HG02885 (cell line): ENCODE results near the gene PTX4.

ENCODE experiments used
- ATAC-seq: cut with Tn5 transposase; IDR thresholded peaks from one replicate; pipeline ENCODE4 v1.9.1; 2021; ENCODE audit warnings: mild to moderate bottlenecking; ENCODE audit not compliant: unreplicated experiment, poor library complexity

PTX4 gene

DNA sequence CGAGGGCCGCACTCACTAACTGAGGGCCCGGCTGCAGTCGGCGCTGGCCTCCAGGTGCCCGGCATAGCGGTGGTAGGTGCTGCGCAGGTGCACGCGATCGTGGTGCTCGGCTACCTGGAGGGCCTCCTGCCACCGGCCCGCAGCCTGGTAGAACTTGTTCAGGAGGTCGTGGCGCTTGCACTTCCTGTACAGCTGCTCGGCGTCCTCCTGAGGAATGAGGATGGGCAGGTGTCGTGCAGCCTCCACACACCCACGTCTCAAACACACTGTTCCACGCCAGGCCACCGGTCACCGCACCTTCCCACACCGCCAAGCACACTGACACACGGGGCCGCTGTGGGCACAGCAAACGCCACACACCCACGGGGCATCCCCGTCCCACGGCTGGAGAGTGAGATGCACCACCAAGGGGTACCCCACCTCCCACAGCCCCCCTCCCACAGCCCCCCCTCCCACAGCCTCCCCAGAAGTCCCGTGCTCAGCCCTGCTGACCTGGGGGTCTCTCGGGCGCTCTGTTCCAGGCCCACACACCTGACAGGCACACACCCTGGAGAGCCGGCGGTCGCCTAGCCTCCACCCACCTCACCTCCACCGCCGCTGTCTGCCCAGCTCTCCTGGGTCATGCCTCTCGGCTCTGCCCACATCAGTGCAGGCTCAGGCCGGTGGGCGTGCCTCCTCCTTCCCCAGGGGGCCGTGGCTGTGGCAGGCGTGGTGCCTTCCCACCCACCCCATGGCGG, 37.3 kb upstream of the PTX4 start:
- no peak for ATAC-seq

DNA sequence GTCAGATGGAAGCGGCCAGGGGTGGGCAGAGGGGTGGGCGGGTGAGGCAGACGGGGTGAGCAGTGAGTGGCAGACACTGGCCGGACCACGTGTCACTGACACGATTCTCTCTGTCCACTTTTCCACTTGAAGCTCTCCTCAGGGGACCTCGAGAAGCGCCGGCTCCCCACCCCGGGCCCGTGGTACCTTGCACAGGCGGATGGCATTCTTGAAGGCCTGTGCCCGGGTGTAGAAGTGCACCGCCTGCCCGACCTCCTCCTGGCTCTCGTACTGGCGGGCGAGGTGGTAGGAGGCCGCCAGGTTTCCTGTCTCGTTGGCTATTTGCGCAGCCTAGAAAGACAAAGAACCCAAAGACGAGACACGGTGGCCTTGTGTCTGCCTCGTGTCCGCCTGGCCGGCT, 35.6 kb upstream of the PTX4 start:
- ATAC-seq: no peak

DNA sequence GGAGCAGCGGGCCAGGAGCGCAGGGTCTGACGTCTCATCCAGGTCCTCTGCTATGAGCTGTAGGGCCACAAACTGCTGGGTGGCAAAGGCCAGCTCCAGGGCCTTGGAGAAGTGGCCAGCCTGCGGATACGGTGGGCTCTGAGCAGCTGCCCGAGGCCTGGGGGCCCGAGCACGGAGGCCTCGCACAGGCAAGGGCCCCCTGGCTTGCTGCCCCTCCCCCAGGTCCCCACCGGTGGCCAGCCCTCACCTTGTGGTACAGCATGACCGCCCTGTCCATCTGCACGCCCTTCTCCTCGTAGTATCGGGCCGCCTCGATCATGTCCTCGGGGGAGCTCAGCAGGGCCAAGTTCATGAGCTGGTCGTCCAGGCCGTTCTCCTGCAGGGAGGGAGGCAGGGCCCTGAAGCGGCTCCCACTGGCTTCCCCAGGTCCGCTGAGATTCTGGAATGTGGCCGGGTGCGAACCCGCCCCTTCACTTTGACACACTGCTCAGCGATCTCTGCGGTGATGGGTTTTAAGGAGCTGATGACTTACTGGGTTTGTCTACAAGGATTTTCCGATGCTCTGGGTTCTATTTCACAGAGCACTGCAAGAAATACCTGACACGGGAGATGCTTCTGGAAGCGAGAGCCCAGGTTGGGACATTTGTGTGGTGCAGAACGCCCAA, 35.0 kb upstream of the PTX4 start:
- no peak for ATAC-seq

DNA sequence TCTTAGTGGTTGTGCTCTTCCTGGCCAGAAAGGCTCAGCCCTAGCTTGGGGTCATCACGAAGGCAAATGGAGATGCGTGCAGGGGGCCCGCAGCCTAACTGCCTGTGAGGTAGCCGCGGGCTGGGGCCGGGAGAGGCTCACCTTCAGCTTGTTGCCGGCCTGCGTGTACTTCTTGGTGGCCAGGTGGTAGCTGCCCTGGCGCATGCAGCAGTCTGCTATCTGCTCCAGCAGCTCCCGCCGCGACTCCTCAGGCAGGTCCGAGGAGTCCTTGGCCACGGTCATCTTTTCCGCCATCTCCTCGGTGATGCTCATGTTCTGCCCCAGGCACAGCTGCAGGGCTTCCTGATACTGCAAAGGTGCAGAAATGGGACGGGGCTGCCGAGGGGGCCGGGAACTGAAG, 31.7 kb upstream of the PTX4 start:
- no peak for ATAC-seq

DNA sequence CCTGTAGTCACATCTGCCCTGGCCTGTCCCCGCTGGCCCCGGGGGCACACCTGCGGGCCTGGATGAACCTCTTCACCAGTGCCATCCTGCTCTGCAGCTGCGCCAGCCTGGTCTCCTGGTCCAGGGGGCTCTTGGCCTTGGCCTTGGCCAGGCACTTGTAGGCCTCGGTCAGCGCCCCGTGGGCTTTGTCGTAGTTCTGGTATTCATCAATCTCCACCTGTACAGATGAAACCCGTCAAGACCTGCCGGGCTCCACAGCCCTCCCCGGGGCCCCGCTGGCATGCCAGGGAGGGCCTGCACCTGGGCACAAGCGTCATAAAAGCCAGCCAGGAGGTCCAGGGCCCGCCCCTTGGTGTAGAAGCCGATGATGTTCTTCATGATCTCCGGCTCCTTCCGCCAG, 31.1 kb upstream of the PTX4 start:
- no peak for ATAC-seq

DNA sequence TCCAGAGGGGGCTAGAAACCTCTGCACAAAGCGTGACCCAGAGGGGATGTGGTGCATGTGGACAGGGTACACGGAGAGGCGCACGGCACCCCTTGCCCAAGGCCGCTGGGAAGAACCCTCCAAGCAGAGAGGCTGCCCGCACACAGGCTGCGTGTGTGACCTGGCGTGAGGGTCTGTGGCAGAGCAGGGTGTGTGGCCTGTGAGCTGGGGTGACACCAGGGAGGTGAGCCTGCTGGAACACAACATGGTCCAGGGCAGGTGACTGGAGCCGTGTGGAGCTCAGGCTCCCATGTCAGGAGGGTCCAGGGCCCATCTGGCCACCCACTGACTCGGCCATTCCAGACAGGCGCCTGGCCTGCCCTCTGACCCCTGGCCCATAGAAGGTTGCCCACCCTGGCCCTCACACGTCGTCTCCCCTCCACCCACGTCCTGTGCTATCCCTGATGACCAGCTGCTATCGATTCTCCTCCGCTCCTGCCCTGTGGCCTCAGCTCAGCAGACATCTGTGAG, 29.9 kb upstream of the PTX4 start:
- no peak for ATAC-seq

DNA sequence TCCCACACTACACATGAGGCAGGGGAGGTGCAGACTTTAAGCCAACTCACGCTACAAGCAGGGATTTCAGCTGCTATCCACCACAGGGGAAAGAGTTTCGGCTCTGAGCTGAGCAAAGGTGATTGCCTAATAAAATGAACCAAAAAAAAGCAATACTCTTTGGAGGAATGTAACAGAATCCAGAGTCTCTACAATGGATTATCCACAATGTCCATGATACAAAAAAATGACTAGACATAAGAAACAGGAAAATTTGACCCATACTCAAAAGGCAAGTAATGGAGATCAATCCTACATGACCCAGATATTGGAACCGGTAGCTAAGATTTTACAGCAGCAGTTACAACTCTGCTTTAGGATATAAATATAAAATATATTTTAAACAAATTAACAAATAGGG, 25.8 kb upstream of the PTX4 start:
- ATAC-seq: no peak

DNA sequence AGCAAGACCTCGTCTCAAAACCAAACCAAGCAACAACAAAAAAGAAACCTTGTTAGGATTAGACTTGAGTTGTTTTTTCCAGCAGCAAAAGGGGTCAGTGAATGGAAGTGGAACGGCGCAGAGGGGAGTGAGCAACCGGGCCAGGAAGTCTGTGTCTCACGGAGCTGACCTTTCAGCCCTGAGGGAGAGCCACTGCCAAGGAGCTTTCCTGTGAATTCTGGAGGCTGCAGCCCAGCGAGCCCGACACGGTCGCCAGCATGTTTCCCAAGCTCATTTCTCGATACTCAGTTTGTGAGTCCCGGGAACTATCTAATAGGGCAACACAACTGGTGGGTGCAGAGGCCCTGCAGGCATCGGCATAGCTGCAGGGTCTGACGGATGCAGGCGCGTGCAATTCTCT, 24.0 kb upstream of the PTX4 start:
- no peak for ATAC-seq

DNA sequence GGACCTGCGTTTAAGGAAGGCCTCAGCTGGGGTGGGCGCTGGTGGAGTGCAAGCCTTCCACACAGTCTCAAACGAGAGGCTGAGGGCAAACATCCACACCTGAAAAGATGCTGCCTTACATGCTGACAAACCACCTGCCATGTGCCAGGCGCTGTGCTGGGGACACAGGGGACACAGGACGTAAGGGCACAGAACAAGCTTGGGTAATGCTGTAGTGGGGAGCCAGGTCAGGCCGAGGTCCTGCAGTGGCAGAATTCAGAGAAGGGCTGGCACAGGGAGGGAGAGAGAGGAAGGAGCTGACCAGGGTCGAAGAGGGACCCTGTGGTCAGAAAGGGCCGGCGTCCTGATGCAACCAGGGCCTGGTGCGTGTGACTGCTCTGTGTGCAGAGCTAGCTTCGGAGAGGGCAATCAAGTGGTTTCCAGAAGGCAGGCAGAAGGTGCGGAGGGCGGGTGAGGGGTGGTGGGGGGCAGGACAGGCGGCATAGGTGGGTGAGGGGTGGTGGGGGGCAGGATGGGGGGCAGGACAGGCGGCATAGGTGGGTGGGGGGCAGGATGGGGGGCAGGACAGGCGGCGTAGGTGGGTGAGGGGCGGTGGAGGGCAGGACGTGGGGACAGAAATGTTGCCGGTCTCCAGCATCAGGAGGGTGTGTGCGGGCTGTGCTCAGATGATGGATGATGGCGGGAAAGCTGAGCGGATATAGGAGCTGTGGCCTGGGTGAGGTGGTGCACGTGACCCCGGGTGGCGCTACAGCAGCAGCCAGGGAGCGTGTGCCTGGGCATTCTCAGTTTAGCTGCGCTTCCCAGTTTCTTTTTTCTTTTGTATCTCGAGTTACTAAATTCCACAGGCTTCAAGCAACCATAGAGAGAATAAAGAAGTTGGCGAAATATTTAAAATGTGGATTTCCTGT, 23.2 kb upstream of the PTX4 start:
- no peak for ATAC-seq

DNA sequence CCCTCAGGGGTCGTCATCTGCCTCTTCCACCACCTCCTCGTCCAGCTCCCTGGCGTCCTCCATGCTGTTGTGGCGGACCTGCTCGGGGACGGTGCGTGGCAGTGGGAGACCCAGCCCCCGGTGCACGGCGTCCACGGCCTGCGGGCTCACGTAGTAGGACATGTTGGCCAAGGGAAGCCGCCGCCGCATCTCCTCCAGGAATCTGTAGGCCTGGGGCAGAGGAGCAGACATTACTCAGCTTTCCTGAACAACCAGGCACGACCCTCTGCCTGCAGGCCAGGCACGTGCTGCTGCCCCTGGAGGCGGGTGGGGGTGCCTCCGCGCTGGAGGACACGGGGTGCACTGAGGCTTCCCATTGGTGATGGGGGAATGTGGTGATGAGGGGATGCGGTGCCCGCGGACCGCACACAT, 22.2 kb upstream of the PTX4 start:
- no peak for ATAC-seq

DNA sequence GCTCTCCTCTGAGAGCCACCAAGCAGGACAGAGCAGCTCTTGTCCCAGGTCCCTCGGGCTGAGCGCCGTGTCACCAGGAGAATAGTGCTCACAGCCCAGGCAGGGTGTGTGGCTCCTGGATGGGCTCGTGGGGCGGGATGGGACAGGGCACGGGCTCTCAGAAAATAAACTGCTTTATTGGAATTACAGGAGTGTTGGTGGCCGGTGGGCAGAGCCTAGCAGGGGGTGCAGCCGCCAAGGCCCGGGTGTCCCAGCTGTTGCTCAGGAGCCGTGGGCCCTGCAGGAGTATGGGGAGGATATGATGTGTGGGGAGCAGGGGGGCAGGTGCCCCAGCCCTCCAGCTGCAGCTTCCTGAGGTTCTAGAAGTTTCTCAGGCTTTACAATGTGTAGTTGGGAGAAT, 21.5 kb upstream of the PTX4 start:
- no peak for ATAC-seq

DNA sequence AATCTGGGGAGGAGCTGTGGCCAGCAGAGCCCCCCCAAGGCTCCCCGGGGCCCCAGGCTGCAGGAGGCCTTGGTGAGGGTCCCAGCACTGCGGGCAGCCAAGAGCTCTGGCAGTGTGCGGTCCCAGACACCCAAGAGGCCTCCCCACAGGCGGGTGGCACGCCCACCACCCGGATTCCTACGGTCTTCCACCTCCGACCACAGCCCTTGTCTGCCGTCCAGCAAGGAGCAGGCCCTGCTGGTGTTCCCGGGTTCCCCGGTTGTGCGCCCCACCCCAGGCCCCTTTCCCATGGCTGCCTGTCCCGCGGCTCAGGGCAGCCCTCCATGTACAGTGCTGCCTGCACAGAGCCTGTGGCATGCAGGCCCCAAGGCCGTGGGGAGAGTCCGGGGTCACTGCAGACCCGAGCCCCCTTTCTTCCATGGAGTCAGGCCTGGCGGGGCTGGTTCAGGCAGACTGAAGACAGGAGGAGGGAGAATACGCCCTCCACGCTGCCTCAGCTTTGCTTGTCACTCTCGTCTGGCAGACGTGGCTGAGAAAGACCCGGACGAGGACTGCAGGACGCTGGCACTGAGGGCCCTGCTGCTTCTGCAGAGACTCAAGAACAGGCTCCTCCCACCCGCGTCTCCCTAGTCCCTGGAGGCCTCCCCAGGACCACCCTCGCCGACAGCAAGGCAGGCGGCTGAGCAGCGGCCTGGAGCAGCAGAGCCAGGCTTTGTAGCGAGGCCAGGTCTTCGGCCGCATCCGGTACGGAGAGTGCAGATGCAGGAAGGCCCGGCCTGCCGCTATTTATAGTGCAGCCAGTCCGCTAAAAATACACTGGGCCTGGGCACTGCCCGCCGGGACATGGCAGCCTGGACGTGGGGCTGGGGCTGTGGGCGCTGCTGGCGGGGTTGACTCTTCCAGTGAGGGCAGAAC, 20.8 kb upstream of the PTX4 start:
- ATAC-seq: no peak

DNA sequence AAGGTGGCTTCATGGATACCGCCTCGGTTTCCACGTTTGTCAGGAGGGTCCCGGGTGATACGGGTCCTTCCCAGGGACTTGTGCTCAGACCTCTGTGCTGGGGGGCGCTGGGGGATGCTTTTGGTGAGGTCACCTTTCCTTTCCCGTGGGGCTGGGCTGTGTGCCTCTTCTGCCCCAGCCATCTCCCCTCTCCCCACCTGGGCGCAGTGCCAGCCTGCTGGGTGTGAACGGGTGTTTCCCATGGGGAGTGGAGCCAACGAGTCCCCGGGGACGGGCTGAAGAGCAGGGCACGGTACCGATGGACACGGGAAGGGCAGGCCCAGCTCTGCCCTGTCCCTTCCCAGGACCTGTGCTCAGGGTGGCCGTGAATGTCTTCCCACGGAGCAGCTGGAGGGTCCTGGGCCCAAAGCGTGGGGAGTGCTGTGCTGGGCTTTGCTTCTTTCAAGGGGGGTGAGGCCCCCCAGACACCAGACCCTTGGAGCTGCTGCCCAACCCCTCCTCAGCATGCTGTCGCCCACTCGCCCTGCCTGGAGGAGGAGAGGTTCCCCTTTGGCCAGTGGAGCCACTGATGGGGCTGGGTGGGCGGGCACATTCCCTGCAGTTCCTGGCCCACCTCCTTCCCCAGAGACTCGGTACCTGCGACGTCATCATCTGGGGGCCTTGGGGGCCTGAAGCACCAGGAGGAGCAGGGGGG, 19.9 kb upstream of the PTX4 start:
- no peak for ATAC-seq

DNA sequence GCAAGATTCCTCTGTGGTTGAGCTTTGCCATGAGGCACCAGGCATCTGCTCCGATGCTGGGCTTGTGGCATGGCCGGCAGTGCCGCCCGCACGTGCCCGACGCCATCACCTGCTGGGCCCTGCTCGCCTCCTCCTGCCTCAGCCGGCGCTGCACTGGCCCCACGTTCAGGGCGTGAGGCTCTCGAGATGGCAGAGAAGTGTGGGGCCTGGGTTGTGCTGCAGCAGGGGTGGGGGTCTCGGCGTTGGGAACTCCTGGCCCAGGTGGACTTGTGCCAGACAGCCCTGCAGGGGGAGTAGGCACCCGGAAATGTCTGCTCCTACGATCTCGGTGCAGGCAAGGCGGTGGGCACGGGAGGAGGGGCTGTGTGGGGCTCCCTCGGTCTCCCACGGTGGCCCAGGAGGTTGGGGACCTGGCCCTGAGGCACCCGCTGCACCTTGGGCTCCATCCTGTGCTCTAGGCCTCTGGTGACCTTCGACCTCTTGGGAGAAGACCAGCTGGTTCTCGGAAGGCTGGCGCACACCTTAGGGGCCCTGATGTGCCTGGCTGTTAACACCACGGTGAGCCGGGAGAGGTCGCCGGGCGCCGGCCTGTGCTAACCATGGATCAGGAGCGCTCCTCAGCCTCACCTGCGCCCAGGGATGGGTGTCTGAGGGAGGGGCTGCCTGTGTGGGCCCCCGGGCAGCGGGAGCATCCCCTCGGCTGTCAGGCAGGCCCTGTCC, 17.9 kb upstream of the PTX4 start:
- ATAC-seq: no peak

DNA sequence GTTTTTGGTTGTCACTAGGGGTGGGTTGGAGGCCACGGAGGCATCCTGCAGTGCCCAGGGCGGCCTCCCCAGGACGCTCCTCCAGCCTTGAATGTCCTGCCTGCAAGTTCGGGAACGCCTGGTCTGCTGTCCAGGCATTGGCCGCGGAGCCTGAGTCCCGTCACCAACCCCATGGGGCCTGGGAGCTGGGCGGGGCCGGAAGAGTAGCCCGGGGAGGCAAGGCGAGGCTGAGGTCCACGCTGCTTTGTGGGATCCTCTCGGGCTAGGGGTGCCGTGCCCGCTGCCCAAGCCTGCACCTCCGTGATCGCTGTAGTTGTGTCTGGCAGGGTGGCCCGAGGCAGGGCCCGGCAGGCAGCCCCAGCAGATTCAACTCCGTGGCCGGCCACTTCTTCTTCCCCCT, 17.2 kb upstream of the PTX4 start:
- no peak for ATAC-seq

DNA sequence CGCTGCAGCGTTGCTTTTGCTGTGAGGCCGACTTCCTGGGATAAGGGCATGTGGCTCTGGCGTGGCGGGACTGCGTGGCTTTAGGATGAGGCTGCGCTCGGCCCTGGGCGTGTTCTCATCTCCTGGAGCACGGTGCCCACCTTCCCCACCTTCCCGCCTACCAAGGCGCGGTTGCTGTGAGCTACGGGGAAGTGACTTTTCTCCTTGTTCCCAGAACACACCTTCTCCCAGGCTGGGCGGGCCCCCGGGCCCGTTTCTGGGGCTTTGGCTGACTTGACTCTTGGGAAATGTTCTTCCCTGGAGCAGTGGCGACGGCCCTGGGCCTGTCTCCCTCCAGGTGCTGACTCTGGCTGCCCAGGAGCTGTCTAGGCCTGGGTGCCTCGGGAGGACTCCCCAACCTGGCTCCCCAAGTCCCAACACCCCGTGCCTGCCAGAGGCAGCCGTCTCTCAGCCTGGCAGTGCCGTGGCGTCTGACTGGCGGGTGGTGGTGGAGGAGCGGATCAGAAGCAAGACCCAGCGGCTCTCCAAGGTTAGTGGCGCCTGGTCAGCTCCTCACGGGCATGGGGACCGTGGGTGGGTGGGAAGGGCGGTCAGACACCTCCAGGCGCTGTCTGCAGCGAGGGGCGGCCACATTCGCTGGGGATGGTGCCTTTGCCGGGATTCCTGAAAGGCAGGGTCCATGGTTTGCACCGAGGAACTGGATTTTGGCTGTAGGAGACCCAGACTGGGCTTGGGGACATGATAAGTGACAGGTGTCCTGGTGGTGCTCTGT, 16.5 kb upstream of the PTX4 start:
- no peak for ATAC-seq

DNA sequence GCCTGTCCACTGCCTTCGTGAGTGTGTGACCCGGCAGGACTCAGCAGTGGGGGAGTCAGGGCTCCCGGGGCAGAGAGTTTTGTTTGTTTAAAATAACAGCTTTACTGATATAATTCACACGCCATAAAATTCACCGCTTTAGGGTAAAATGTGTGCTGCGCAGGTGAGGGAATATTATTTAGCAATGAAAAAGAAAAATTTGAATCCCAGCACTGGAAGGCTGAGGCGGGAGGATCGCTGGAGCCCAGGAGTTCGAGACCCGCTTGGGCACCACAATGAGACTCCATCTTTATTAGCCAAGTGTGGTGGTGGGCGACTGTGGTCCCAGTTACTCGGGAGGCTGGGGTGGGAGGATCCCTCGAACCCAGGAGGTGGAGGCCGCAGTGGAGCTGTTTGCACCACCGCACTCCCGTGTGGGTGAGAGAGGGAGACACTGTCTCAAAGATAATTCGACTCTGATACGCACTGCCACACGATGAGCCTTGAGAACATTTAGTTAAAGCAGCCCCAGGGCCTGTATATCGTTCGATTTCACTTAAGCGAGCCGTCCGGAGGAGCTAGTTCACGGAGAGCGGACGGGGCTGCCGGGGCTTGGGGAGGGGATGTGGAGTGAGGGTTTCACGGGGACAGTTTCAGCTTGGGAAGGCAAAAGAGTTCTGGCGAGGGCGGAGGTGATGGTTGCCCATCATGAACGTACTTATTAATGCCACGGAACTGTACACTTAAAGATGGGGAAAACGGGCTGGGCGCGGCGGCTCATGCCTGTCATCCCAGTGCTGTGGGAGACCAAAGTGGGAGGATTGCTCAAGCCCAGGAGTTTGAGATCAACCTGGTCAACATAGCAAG, 14.6 kb upstream of the PTX4 start:
- ATAC-seq: no peak
